Upper lobe of left lung (tissue), 4 donors: ENCODE data around the gene AQP1.

ENCODE experiments used
- EP300 ChIP-seq, 4 donors: sonication (generic); formaldehyde crosslinking; IDR thresholded peaks; one replicate each; pipeline ENCODE4 v1.5.1; 2017; ENCODE audit warnings: antibody characterized with exemption in 4 of 4, control low read depth in 2 of 4
- POLR2A ChIP-seq, 4 donors: fragments of 450-650 bp; IDR thresholded peaks; one replicate each; pipeline ENCODE4 v1.5.1; 2016 to 2017; ENCODE audit warnings: antibody characterized with exemption in 4 of 4, mild to moderate bottlenecking in 2 of 4
- TF ChIP-seq, protein P1 (sequence below), 6 experiments: fragments of 450-650 bp in 4 of 6; fragments of 200-600 bp in 2 of 6; sonication (generic) in 2 of 6; IDR thresholded peaks; one replicate each; pipeline ENCODE4 v1.5.1; 2016 to 2019; ENCODE audit warnings: antibody characterized with exemption in 6 of 6

DNA sequence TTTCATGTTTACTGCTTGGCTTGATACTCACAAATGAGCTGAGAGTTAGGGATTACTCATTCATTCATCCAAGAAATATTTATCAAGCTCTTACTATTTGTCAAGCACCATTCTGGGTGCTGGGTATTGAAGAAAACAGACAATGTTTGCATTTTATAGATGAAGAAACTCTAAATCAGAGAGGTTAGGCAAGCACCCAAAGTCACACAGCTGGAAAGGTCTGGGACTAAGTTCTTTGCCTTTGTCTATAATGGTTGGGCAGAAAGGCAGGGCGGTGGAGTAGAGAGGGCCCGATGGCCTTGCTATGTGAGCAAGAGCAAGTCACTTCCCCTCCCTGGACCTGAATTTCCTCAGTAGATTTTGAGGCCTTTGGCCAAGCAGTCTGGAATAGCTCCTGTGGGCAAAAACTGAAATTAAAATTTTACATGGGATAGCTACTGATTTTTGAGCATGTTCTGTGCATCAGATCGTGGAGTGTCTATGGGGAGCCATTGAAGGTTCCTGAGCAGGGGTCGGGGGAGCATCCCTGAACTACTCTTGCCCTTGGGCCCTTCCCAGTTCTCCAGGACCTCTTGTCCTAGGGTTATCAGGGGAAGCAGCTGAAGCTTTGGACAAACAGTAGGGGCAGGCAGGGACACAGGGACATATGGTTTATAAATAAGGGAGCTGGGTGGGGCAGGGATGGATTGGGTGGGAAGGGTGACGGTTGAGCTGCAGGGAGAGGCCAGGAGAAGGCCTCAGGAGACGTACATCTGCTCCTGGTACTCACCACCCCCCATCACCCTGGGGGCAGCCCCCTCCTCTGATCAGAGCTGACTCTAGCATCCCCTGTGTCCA lies 23.3 kb downstream of the AQP1 start:
- TF ChIP-seq, protein P1, sequence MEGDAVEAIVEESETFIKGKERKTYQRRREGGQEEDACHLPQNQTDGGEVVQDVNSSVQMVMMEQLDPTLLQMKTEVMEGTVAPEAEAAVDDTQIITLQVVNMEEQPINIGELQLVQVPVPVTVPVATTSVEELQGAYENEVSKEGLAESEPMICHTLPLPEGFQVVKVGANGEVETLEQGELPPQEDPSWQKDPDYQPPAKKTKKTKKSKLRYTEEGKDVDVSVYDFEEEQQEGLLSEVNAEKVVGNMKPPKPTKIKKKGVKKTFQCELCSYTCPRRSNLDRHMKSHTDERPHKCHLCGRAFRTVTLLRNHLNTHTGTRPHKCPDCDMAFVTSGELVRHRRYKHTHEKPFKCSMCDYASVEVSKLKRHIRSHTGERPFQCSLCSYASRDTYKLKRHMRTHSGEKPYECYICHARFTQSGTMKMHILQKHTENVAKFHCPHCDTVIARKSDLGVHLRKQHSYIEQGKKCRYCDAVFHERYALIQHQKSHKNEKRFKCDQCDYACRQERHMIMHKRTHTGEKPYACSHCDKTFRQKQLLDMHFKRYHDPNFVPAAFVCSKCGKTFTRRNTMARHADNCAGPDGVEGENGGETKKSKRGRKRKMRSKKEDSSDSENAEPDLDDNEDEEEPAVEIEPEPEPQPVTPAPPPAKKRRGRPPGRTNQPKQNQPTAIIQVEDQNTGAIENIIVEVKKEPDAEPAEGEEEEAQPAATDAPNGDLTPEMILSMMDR (IDR thresholded peaks at IDR 0.05), result no peak
- peak in 2 of 4 donors; percentile 96 to 98 for TF ChIP-seq EP300 (IDR thresholded peaks at IDR 0.05)
- TF ChIP-seq POLR2A (IDR thresholded peaks at IDR 0.05), result no peak
